Esophagus squamous epithelium (tissue), 4 donors: ENCODE data around the gene MXD4.

ENCODE experiments used
- POLR2A ChIP-seq, 4 donors: fragments of 450-650 bp; IDR thresholded peaks; one replicate each; pipeline ENCODE4 v1.6.1; 2017; ENCODE audit warnings: antibody characterized with exemption in 4 of 4, mild to moderate bottlenecking in 4 of 4, moderate library complexity in 3 of 4
- TF ChIP-seq, protein P1 (sequence below), 6 experiments: fragments of 450-650 bp in 4 of 6; fragments of 200-600 bp in 2 of 6; sonication (generic) in 2 of 6; IDR thresholded peaks; one replicate each; pipeline ENCODE4 v1.5.1; 2016 to 2019; ENCODE audit warnings: antibody characterized with exemption in 6 of 6, mild to moderate bottlenecking in 4 of 6, moderate library complexity in 4 of 6

DNA sequence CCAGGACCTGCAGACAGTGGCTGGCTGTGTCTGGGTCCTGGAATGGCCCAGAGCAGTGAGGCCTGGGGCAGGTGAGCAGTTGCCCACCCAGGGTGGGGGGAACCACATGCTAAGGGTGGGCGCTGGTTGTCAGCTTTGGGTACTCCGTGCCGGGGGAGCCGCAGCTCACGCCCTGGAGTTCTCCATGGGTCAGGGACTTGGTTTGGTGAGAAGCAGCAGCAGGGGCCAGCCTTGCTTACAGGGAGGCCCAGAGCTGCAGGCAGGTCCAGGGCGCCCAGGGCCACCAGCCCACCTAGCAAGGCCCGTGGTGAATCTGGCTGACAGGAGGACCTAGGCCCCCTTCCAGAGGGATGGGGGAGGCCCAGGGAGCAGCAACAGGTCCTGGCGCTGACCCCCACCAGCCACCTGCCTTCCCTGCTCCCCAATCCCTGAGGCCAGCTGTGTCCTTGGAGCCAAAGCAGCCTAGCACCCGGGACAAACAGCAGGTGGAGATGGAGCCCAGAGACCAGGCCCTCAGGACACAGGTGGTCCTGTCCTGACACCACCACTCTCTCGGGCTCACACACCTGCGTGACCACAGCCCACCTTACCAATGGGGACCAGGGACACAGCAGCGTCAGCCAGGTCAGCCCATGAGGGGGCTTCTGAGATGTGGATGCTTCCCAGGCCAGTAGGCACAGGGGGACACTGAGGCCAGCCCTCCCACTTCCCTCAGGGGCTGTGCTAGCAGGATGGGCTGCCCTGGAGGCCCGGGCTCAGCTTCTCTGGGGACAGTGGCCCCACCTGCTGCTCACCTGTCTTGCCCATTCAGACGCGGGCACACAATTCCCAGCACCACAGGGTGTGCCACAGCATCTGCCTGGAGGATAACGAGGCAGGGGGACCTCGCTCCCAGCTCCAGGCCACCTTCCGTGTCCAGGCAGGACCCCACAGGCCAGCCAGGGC is 3.5 kb downstream of the MXD4 start:
- TF ChIP-seq, protein P1, sequence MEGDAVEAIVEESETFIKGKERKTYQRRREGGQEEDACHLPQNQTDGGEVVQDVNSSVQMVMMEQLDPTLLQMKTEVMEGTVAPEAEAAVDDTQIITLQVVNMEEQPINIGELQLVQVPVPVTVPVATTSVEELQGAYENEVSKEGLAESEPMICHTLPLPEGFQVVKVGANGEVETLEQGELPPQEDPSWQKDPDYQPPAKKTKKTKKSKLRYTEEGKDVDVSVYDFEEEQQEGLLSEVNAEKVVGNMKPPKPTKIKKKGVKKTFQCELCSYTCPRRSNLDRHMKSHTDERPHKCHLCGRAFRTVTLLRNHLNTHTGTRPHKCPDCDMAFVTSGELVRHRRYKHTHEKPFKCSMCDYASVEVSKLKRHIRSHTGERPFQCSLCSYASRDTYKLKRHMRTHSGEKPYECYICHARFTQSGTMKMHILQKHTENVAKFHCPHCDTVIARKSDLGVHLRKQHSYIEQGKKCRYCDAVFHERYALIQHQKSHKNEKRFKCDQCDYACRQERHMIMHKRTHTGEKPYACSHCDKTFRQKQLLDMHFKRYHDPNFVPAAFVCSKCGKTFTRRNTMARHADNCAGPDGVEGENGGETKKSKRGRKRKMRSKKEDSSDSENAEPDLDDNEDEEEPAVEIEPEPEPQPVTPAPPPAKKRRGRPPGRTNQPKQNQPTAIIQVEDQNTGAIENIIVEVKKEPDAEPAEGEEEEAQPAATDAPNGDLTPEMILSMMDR (IDR thresholded peaks at IDR 0.05): no peak
- no peak for TF ChIP-seq POLR2A (IDR thresholded peaks at IDR 0.05)
